ENCODE results near the gene NPL.

Gene NPL

DNA sequence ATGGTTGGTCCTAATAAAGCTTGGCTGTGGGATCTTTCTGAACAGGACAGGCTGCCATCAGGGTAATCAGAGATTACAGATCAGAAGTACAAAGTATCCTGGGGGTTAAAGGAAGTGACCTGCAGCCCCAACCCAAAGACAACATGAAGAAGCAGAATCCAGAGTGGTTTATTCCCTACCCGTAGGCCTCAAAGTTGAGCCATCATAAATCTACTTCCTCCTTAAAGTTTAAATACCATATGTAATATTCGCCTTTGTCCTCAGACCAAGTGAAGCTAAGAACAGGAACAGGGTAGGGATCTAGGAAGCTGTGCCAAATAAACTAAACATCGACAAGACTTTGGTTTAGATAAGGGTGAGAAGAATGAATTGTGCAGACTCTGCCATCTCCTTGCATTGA is 33.6 kb downstream of the NPL start:
- ATAC-seq, result no peak

DNA sequence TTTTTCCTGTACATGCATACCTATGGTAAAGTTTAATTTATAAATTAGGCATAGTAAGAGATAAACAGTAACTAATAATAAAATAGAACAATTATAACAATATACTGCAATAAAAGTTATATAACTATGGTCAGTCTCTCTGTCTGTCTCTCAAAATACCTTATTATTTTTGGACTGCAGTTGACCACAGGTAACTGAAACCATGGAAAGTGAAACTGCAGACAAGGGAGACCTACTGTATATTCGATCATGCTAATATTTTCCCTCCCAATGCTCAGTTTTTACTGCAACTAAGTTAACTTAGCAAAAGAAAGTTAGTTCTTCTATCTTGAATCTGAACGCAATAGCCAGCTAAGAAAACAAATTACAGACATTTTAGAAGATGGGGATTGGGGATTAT is 37.3 kb downstream of the NPL start:
- no peak for ATAC-seq

DNA sequence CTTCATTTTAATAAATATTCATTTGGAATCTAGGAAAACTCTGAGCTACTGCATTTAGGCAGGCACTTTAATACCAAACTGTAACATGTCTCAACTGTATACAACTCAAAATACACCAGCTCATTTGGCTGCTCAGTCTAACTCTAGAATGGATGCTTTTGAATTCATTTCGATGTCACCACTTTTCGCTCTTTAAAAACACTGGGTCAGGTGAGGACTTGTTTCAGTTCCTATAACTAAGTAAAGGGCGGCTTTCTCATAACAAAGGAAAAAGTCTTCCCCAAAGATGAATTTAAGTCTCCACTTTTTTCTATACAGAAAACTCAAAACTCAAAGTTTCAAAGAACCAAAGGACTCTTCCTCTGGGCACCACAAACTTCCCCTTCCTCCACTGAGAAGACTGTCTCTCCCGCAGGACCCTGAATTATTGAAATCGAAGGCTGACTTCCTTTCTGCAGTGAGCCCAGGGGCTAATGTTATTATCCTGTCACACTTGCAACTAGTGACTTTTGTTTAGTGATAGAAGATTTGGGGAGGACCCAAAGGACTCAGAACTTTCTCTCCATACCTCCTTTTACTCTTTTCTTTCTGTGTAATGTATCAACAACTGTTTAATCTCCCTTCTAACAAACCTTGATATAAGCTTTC is 39.8 kb downstream of the NPL start:
- no peak for ATAC-seq

DNA sequence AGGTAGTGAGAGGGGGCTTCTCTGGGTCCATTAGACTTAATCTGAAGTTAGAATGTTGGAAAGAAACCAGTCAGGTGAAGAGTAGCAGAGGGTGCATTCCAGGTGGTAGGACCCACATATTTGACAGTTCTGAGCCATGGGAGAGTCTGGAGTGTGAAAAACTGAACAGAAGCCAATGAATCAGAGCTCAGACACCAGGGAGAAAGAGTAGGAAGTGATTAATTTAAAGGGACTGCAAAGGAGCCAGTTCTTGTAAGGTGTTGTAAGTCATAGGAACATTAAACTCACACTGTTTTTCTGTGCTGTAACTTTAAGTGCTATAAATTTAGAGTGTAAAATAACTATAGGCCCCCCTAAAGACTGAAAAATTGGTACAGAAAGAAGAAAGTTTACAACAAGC is 43.7 kb downstream of the NPL start:
- ATAC-seq, result no peak

DNA sequence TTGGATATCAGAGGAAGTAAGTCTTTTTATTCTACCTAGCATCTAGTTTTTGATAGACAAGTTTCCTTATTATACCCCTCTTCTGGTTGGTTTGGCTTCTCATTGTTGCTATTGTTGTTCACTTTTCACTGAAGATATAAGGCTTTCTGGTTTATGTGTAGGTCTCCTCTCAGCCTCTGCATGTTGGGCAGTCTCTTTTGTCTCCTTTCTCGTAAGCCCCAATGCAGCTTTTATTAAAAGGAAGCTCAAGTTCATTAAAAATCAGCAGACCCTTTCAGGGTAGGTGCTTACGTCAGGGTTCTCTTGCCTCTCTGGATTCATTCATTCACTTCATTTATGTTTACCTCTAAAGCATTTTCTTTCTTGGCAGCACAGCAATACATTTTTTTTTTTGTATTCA is 44.8 kb downstream of the NPL start:
- ATAC-seq, result no peak

DNA sequence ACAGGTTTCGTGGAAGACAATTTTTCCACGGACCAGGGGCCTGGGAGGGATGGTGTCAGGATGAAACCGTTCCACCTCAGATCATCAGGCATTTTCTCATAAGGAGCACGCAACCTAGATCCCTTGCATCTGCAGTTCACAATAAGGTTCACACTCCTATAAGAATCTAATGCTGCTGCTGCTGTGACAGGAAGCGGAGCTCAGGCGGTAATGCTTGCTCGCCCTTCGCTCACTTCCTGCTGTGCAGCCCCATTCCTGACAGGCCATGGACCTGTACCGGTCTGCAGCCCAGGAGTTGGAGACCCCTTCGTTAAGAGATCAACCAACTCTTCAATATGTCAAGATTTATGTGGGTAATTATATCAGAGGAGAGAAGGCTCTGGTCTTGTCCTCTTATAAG is 46.2 kb downstream of the NPL start:
- ATAC-seq, result no peak

DNA sequence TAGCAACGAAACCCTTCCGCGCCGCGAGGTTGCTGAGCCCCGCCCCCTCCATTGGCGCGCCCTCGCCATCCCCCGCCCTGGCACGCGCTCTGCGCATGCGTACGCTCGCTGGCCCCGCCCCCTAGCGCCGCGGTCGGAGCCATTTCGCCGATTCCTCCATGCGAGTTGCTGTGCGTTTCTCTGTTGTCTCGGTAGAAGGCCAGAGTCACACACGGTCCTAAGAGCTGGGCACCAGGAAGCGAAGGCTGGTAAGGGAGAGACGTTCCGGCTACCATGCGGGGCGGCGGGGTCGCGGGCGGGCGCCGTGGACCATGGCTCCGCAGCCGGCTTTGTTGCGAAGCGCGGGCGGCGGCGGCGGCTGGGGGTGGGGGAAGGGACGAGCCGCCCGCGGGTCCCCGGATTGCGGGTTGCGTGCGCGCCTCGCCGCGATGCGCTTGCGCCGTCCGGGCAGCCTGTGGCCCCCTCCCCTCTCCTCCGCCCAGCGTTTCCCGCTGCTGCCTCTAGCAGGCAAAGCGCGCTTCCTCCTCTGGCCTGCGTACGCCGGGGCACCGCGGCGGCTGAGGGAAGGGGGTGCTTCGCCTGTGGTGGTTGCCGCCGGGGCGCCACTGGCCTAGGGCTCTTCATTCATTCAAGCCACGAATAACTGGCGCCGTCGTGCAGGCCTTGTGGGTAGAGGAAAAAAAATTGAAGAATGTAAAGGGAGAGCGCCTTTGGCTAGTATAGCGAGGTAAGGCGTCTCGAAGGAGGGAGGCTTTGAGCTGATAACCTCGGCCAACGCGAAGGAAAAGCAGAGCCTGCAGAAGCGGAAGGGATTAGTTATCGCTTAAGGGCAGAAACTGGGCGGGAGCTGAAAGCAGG is 49.9 kb downstream of the NPL start, which contains the start of gene DHX9:
Gene DHX9, plus strand, starts transcription at position 139 of the 858 bp plus-strand sequence. CDS start 3,220 bp downstream, outside the sequence.
- peak; percentile 85 to 86 for ATAC-seq

DNA sequence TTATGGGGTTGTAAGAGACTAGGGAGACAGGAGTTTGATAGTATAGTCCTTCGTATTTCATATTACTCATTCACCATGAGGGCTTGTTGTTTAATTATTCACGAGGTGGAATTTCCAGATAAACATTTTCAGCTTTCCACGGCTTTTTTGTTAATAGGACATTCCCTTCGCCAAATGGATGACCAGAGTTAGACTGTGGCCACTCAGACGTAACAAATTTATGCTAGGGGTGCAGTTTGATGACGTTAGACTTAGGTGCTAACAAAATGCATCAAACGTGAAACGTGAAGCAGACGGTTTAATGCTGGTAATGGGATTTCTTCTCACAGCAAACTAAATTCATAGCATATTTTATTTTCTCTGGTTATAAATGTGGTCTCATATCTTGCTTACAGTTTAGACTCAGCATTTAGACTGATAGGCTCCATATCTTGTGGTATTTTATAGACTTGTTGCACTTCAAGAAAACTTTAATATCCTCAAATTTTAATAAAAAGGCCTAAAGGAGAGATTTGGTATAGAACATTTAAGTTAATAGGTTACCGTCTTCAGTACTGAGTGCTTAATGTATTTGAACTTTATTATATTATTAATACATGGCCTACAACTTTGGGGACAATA is 51.9 kb downstream of the NPL start:
- no peak for ATAC-seq

DNA sequence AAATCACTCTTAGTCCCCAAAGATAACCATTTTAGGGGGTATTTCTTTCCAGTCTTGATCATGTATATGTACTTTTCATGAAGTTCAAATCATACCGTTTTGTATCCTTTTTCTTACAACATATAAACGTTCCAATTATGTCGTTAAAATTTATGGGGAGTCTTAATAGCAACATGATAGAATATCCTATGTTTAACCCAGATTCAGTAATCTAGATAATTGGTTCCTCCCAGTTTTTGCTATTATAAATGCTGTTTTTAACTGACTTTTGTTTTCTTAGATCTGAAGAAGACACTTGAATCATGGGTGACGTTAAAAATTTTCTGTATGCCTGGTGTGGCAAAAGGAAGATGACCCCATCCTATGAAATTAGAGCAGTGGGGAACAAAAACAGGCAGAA is 52.7 kb downstream of the NPL start:
- no peak for ATAC-seq

DNA sequence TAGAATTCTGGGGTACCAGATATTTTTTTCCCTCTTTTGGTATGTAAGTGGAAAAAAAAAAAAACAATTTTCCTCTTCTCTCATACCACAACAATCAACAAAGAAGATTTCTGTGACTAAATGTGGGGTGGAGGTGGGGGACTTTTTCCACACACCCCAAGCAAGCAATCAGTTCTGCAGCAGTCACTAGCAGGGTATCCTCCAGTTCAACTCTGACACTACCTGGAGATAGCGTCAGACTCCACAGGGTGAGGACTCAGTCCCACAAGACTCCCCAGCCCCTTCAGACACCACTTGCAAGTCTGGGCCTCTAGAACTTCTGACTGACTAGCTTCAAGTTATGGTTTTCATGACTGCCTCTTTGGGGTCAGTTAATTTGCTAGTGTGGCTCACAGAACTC is 55.8 kb downstream of the NPL start:
- ATAC-seq, result peak; percentile 25 to 45

DNA sequence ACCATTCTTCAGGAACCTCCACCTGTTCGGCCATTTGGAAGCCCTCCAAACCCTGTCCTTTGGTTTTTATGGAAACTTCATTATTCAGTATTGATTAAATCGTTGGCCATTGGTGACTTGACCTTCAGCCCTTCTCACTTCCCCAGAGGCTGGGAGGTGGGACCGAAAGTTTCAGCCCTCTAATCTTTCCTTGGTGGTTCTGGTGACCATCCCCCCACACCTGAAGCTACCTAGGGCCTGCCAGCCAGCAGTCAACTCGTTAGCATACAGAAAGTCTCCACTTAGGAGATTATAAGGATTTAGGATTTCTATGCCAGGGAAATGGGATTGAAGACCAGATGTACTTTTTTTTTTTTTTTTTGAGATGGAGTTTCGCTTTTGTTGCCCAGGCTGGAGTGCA is 56.3 kb downstream of the NPL start:
- no peak for ATAC-seq

DNA sequence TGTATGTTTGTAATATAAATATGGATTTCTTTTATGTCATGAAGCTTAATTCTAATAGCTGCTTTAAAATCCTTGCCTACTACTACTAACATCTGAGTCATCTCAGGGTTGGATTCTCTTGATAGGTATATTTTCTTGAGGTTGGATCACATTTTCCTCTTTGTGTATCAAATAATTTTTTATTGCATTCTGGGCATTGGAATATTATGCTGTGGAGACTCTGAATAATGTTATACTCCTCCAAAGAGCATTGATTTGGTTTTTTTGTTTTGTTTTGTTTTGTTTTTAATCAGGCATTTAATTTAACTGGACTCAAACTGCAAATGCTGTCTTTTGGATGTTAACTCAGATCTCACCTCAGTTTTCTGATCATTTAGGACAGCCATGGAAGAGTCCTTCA is 57.5 kb downstream of the NPL start:
- no peak for ATAC-seq

DNA sequence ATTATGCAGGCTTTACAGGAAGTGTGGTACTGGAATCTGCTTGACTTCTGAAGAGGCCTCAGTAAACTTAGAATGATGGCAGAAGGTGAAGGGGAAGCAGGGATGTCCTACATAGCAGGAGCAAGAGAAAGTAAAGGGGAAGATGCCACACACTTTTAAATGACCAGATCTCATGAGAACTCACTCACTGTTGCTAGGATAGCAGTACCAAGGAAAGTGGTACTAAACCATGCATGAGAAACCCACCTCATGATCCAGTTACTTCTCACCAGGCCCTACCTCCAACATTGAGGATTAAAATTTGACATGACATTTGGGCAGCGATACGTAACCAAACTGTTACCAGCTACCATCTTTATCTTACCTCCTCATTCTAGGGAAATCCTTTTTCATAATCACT is 59.2 kb downstream of the NPL start:
- ATAC-seq, result no peak

DNA sequence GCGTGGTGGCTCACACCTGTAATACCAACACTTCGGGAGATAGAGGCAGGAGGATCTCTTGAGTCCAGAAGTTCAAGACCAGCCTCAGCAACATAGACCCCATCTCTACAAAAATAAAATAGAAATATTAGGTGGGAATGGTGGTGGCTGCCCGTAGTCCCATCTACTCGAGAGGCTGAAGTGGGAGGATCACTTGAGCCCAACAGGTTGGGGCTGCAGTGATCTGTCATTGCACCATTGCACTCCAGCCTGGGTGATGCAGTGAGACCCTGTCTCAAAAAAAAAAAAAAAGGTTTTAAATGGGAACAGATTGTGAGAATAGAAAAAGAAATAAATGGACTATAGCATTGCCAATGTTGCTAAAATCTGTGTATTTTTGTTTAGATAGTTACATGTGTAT is 60.7 kb downstream of the NPL start:
- ATAC-seq, result no peak

DNA sequence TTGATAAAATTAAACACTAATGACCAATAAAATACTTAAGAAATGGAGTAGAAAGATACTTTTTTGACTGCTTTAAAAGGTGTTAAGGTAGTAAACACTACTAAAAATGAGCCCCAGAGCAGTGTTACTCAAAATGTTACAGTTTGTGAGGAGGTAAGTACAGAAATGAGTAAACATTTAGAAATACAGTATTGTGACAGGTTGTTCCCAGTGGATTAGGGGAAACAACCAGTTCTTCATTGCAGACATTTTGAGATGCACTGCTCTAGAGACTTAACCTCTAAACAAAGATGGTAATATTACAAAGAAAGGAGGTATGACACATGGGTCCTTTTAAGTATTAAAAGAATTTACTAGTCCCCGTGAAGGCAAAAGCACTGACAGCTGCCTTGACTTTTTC is 62.3 kb downstream of the NPL start:
- peak; percentile 32 to 63 for ATAC-seq

DNA sequence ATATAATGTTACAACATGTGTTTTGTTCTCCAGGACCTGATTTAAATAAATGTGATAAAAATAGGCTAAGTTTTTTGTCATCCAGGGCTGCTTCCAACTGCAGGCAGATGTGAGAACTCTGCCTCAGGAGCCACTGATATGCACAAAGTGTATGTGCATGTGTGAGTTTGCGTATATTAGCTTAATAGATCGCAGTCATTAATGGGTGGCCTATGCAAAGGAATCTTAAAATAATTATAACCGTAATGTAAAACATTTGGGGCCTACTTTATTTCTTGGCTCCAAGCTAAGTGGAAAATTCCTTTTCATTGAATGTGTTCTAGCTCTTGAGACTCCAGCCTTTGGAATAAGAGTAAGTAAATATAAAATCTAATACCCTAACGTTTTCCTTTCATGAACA is 66.3 kb downstream of the NPL start:
- ATAC-seq, result no peak

DNA sequence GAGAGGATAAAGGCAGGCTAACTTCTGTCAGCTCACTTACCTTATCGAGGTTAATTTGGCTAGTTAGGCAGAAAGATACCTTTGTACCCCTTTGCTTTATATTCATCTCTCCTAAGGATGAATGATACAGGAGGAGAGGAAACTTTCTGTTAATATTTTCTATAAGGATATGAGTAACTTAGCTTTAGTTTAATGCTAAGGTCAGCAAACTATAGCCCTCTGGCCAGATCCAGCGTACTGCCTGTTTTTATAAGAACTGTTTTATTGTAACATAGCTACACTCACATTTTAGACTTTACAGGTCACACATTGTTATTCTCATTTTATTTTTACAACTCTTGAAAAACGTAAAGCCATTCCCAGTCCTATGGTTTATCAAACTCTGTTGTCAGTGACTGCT is 67.6 kb downstream of the NPL start:
- no peak for ATAC-seq

DNA sequence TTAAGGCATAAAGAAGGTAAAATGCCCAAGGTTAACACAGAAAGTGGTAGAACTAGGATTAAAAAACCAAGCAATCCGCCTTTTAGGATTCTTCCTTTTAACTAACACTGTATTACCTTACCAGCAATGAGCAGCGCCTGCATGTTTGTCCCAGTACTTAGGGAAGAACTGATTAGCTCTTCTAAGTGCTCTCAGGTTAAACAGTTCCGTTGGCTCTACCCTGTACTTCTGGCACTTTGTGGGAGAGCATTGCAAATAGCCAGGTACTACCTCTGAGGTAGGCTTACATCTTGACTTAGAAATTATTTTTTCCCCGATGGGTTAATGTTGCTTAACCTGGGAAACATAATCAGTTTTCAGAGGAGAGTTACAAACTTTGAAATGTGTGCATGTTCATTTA is 71.1 kb downstream of the NPL start:
- ATAC-seq, result no peak

DNA sequence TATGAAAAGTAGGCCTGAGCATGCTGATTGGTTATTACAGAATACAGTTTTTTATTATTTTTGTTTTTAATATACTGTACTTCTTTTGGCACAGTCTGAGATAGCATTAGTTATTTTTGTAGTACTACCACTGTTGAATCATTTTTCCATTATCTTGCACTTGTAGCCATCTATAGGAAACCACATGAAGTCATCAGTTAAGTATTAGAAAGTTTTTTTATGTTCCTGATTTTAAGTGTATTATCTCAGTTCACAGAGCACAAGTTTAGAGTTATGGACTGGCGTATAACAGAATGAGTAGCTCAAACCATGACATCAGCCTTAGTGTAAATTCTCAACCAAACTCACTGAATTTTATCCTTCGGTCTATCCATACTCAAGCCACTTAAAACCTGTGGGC is 72.4 kb downstream of the NPL start:
- ATAC-seq, result peak; percentile 90 to 91

DNA sequence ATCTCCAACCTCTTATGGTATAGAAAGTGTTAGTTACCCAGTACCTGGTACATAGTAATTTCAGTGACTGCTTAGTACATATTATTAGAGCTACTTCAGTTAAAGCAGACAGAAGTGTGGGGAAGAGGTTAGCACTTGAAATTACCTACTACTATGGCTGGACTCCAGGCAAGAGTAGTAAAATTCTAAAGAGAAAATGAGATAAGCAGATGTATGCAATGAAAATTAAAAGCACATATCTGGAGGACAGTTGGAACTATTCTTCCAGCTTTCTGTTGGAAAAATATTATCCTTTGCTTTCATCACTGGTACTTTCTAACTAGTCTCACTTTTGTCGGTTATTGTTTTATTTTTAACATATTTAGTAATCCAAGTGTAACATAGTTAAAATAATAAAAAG is 73.3 kb downstream of the NPL start:
- no peak for ATAC-seq

DNA sequence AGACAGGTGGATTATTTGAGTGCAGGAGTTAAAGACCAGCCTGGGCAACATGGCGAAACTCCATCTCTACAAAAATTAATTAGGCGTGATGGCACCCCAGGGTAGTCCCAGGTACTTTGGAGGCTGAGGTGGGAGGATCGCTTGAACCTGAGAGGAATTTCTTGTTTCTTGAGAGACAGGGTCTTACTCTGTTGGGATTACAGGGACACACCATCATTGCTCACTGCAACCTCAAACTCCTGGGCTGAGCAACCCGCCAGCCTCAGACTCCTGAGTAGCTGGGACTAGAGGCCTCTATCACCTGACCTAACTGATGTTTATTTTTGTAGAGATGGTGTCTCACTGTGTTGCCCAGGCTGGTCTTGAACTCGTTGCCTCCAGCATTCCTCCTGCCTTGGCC is 74.4 kb downstream of the NPL start:
- no peak for ATAC-seq

DNA sequence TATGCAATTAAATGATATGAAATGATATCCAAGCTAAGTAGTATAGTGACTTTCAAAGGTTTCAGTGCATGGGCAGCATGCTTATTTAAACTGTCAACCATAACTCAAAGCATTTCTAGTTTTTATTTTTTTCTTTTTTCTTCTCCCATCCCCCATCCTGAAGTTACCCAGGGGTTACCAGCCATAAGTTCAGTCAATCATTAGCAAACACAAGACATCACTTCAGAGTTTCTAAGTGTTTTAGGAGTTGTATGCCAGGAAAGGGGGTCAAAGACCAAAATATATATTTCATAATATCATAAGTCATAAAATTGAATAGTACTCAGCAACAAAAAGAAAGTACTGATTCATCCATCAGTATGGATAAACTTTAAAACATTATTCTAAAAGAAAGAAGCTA is 78.3 kb downstream of the NPL start:
- ATAC-seq, result no peak

DNA sequence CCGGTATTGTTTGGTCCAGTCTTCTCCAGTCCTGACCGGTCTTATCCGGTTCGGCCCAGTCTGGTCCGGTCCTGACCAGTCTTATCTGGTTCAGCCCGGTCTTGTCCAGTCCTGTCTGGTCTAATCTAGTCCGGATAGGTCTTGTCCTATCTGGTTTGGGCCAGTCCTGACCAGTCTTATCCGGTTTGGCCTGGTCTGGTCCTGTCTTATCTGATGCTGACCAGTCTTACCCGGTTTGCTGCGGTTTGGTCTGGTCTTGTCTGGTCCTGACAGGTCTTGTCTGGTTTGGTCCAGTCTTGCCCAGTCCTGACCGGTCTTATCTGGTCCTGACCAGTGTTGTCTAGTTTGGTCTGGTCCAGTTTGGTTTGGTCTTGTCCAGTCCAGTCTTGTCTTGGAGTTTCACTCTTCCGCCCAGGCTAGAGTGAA is 79.7 kb downstream of the NPL start:
- ATAC-seq, result peak in 1 of 2 donors; percentile 10

DNA sequence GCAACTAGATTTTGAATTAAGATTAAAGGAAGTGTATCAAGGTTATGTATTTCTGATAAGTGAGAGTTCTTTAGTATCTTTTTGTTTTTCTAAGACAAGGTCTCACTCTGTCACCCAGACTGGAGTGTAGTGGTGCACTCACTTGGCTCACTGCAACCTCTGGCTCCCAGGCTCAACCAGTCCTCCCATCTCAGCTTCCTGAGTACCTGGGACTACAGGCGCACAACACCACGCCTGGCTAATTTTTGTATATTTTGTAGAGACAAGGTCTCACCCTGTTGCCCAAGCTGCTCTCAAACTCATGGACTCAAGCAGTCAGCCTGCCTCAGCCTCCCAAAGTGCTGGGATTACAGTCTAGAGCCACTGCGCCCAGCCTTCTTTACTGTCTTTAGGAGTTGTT is 83.3 kb downstream of the NPL start:
- ATAC-seq, result no peak

All from activated CD4-positive, CD25-positive, alpha-beta regulatory T cell treated with anti-CD3 and anti-CD28 coated beads, Interleukin-2, amount 50 U/mL, for 24 hours (primary cell).